HFFc6 (cell line): ENCODE results near the gene PPM1E. TPM values are rescaled to one million over a fixed set of nuclear protein-coding genes. Genes with fewer than 3 reads are reported as not detected.

Experiments used
- DNase-seq: peaks from one replicate; pipeline ENCODE4 v3.0.0-alpha.2; 2018
- H3K27ac Mint-ChIP-seq: 2 replicates; pipeline ENCODE4 v1.8.0; 2020; ENCODE audit warnings: mild to moderate bottlenecking, mixed read lengths
- H3K27me3 Mint-ChIP-seq: 2 replicates; pipeline ENCODE4 v1.8.0; 2021; ENCODE audit warnings: mild to moderate bottlenecking, moderate library complexity, mixed read lengths; ENCODE audit not compliant: insufficient read depth
- H3K36me3 Mint-ChIP-seq: 2 replicates; pipeline ENCODE4 v1.8.0; 2021; ENCODE audit warnings: low read depth, mixed read lengths
- H3K4me1 Mint-ChIP-seq: 2 replicates; pipeline ENCODE4 v1.8.0; 2020; ENCODE audit warnings: low read depth, mixed read lengths
- H3K4me3 Mint-ChIP-seq: 2 replicates; pipeline ENCODE4 v1.8.0; 2020; ENCODE audit warnings: mild to moderate bottlenecking, moderate library complexity, mixed read lengths
- H3K9me3 Mint-ChIP-seq: 2 replicates; pipeline ENCODE4 v1.8.0; 2020; ENCODE audit warnings: mild to moderate bottlenecking, mixed read lengths
- CTCF ChIP-seq: fragments of 200-600 bp; sonication (generic); IDR thresholded peaks from 2 replicates; pipeline ENCODE4 v1.5.0; 2021; ENCODE audit warnings: antibody characterized with exemption, mild to moderate bottlenecking
- total RNA-seq, 6 experiments: library from RNA; stranded (reverse); fragmentation: NEBNext Ultra II Directional; extraction: Animal tissue kit (Norgen Biotek cat#: 25700); gene quantifications; 2 replicates in 1 of 6; 3 replicates in 5 of 6; pipeline ENCODE4 v1.2.3, GENCODE V29; 2021

The PPM1E gene
- total RNA-seq, 6 experiments from 2014 or later, result not detected

- no peaks in the 10 kb centered on the region for H3K36me3 Mint-ChIP-seq
- H3K9me3 Mint-ChIP-seq, result no peaks in the 10 kb centered on the region
- no peak for TF ChIP-seq CTCF
- no peak for DNase-seq
- H3K27me3 Mint-ChIP-seq, result peaks cover 13% of the 10 kb centered on the region
- no peaks in the 10 kb centered on the region for H3K4me1 Mint-ChIP-seq
- H3K4me3 Mint-ChIP-seq, result no peak overlapping the region
- no peak overlapping the region for H3K27ac Mint-ChIP-seq
Observed at GRCh38 chr17:58865301-58865700, 109.6 kb downstream of the PPM1E start.

- Mint-ChIP-seq H3K27ac (no peak overlapping the region), H3K4me3 (no peak overlapping the region), H3K27me3 (peaks cover 6% of the 10 kb centered on the region; the same call in 1 of the 2 replicates), H3K9me3 (no peaks in the 10 kb centered on the region), H3K4me1 (no peaks in the 10 kb centered on the region), H3K36me3 (no peaks in the 10 kb centered on the region)
- DNase-seq, result no peak
- no peak for TF ChIP-seq CTCF
Observed at GRCh38 chr17:58870747-58871146, 115.1 kb downstream of the PPM1E start.

GRCh38 chr17:58873926-58874325, 118.3 kb downstream of the PPM1E start:
- no peaks in the 10 kb centered on the region; the same call in 1 of the 2 replicates for H3K27me3 Mint-ChIP-seq
- no peaks in the 10 kb centered on the region for H3K36me3 Mint-ChIP-seq
- no peak overlapping the region for H3K27ac Mint-ChIP-seq
- DNase-seq, result no peak
- no peak overlapping the region for H3K4me3 Mint-ChIP-seq
- no peaks in the 10 kb centered on the region for H3K4me1 Mint-ChIP-seq
- no peaks in the 10 kb centered on the region for H3K9me3 Mint-ChIP-seq
- TF ChIP-seq CTCF, result no peak

- no peaks in the 10 kb centered on the region for H3K4me1 Mint-ChIP-seq
- TF ChIP-seq CTCF, result no peak
- H3K36me3 Mint-ChIP-seq, result no peaks in the 10 kb centered on the region
- no peak overlapping the region for H3K27ac Mint-ChIP-seq
- H3K9me3 Mint-ChIP-seq, result no peaks in the 10 kb centered on the region
- no peak overlapping the region for H3K4me3 Mint-ChIP-seq
- peaks cover 1% of the 10 kb centered on the region; the same call in 1 of the 2 replicates for H3K27me3 Mint-ChIP-seq
- no peak for DNase-seq
Observed at GRCh38 chr17:58875261-58875660, 119.6 kb downstream of the PPM1E start.

- no peak for TF ChIP-seq CTCF
- H3K36me3 Mint-ChIP-seq, result no peaks in the 10 kb centered on the region
- peaks cover 7% of the 10 kb centered on the region for H3K27me3 Mint-ChIP-seq
- H3K4me1 Mint-ChIP-seq, result no peaks in the 10 kb centered on the region
- no peak for DNase-seq
- H3K4me3 Mint-ChIP-seq, result no peak overlapping the region
- no peak overlapping the region for H3K27ac Mint-ChIP-seq
- H3K9me3 Mint-ChIP-seq, result no peaks in the 10 kb centered on the region
Observed at GRCh38 chr17:58884161-58884560, 128.5 kb downstream of the PPM1E start.

GRCh38 chr17:58886514-58886913, 130.9 kb downstream of the PPM1E start:
- no peak for DNase-seq
- no peak for TF ChIP-seq CTCF
- no peak overlapping the region for H3K4me3 Mint-ChIP-seq
- H3K27me3 Mint-ChIP-seq, result peaks cover 6% of the 10 kb centered on the region
- no peaks in the 10 kb centered on the region for H3K4me1 Mint-ChIP-seq
- H3K9me3 Mint-ChIP-seq, result no peaks in the 10 kb centered on the region
- no peaks in the 10 kb centered on the region for H3K36me3 Mint-ChIP-seq
- no peak overlapping the region for H3K27ac Mint-ChIP-seq
